ENCODE measurements around the gene PLPP3.

PLPP3 gene

GRCh38 chr1:56545711-56546110 lies 33.7 kb downstream of the PLPP3 start:
- DNase-seq = no peak

- DNase-seq = no peak
Measured at GRCh38 chr1:56543783-56544612, 35.4 kb downstream of the PLPP3 start.

GRCh38 chr1:56542651-56543050 lies 36.7 kb downstream of the PLPP3 start:
- no peak for DNase-seq

- DNase-seq = no peak
Measured at GRCh38 chr1:56541408-56541807, 38.0 kb downstream of the PLPP3 start.

GRCh38 chr1:56540467-56540866 lies 38.9 kb downstream of the PLPP3 start:
- DNase-seq = no peak

- no peak for DNase-seq
Measured at GRCh38 chr1:56539520-56539931, 39.8 kb downstream of the PLPP3 start.

GRCh38 chr1:56538532-56538931 lies 40.8 kb downstream of the PLPP3 start:
- no peak for DNase-seq

- no peak for DNase-seq
Measured at GRCh38 chr1:56537660-56538059, 41.7 kb downstream of the PLPP3 start.

- no peak for DNase-seq
Measured at GRCh38 chr1:56535939-56536338, 43.4 kb downstream of the PLPP3 start.

- no peak for DNase-seq
Measured at GRCh38 chr1:56535362-56535761, 44.0 kb downstream of the PLPP3 start.

- DNase-seq = no peak
Measured at GRCh38 chr1:56534130-56534651, 45.2 kb downstream of the PLPP3 start.

- no peak for DNase-seq
Measured at GRCh38 chr1:56533621-56534020, 45.7 kb downstream of the PLPP3 start.

GRCh38 chr1:56533197-56533596 lies 46.2 kb downstream of the PLPP3 start:
- no peak for DNase-seq

GRCh38 chr1:56532350-56532683 lies 47.0 kb downstream of the PLPP3 start:
- no peak for DNase-seq

- DNase-seq = no peak
Measured at GRCh38 chr1:56531624-56532349, 47.6 kb downstream of the PLPP3 start.

- no peak for DNase-seq
Measured at GRCh38 chr1:56529801-56530200, 49.6 kb downstream of the PLPP3 start.

GRCh38 chr1:56527548-56528302 lies 51.6 kb downstream of the PLPP3 start:
- DNase-seq = no peak

GRCh38 chr1:56526571-56527174 lies 52.7 kb downstream of the PLPP3 start:
- no peak for DNase-seq

GRCh38 chr1:56525489-56526041 lies 53.8 kb downstream of the PLPP3 start:
- DNase-seq = no peak

GRCh38 chr1:56524263-56524662 lies 55.1 kb downstream of the PLPP3 start:
- DNase-seq = no peak

GRCh38 chr1:56522680-56523079 lies 56.7 kb downstream of the PLPP3 start:
- DNase-seq = no peak

GRCh38 chr1:56520016-56520601 lies 59.3 kb downstream of the PLPP3 start:
- DNase-seq = no peak
